OCI-LY7 (cell line): ENCODE data around the gene KDM1B.

Experiments
- EZH2phosphoT487 ChIP-seq: fragments of 200-600 bp; sonication (generic); IDR thresholded peaks from 2 replicates; pipeline ENCODE4 v1.6.1; 2018; ENCODE audit warnings: low read depth, borderline replicate concordance, mild to moderate bottlenecking, mixed run types, antibody characterized with exemption, low read length, moderate library complexity, mixed read lengths
- TF ChIP-seq, protein P1 (sequence below): fragments of 200-600 bp; sonication (generic); conservative IDR thresholded peaks from 2 replicates; pipeline ENCODE4 v1.5.1; 2014; ENCODE audit warnings: mild to moderate bottlenecking, antibody characterized with exemption, low read length, moderate library complexity, mixed read lengths

DNA sequence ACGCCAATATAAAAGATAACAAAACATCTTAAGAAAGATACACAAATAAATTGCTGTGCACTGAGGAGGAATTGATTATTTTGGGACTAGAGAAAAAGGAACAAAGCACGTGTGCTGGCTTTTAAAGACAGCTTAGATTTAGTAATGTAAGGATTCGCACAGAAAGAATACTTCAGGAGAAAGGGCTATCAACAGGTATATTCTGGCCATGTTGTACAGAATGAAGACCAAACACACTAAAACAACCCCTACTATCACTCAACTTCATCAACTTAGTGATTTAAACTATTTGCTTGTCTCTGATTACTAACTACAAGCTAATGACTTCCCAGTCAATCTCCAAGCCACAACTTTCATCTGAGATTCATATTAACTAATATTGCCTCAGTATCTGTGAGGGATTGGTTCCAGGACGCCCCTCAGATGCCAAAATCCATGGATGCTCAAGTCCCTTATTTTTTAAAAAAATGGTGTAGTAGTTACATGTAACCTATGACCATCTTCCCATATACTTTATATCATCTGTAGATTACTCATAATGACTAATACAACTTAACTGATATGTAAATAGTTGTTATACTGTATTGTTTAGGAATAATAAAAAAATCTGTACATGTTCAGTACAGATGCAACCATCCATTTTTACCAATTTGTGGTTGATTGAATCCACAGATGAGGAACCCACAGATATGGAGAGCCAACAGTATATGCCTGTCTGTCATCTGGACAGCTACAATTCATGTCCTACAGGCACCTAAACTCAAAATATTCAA is 104.6 kb downstream of the KDM1B start:
- TF ChIP-seq, protein P1, sequence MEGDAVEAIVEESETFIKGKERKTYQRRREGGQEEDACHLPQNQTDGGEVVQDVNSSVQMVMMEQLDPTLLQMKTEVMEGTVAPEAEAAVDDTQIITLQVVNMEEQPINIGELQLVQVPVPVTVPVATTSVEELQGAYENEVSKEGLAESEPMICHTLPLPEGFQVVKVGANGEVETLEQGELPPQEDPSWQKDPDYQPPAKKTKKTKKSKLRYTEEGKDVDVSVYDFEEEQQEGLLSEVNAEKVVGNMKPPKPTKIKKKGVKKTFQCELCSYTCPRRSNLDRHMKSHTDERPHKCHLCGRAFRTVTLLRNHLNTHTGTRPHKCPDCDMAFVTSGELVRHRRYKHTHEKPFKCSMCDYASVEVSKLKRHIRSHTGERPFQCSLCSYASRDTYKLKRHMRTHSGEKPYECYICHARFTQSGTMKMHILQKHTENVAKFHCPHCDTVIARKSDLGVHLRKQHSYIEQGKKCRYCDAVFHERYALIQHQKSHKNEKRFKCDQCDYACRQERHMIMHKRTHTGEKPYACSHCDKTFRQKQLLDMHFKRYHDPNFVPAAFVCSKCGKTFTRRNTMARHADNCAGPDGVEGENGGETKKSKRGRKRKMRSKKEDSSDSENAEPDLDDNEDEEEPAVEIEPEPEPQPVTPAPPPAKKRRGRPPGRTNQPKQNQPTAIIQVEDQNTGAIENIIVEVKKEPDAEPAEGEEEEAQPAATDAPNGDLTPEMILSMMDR, result no peak
- no peak for TF ChIP-seq EZH2phosphoT487
